GM10266 (cell line): ENCODE results near the gene TMBIM4.

ENCODE experiments used
- DNase-seq: peaks from one replicate; pipeline ENCODE4 v3.0.0; 2012; ENCODE audit errors: extremely low spot score
- TF ChIP-seq, protein P1 (sequence below): IDR thresholded peaks from 2 replicates; pipeline ENCODE4 v1.5.1; 2012; ENCODE audit warnings: mild to moderate bottlenecking, low read depth; ENCODE audit not compliant: control insufficient read depth, insufficient read depth; ENCODE audit errors: missing control alignments

Gene TMBIM4

DNA sequence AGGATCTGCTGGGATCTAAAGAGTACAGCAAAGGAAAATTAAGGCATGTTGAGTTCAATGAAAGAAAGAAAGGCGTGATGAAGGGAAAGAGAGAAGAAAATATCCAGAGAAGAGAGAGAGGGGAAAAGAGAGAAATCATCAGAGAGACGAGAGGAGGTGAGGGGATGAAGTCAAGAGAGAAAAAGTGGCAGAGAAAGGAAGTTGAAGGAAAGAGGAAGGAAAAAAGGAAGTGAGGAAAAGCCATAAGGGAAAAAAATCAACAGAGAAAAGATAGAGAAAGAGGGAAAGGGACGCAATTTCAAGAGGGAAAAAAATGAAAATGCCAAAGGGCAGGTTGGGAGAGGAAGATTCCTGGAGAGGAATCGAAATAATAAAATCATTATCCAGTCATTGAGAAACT, 79.6 kb downstream of the TMBIM4 start:
- DNase-seq, result no peak
- TF ChIP-seq, protein P1, sequence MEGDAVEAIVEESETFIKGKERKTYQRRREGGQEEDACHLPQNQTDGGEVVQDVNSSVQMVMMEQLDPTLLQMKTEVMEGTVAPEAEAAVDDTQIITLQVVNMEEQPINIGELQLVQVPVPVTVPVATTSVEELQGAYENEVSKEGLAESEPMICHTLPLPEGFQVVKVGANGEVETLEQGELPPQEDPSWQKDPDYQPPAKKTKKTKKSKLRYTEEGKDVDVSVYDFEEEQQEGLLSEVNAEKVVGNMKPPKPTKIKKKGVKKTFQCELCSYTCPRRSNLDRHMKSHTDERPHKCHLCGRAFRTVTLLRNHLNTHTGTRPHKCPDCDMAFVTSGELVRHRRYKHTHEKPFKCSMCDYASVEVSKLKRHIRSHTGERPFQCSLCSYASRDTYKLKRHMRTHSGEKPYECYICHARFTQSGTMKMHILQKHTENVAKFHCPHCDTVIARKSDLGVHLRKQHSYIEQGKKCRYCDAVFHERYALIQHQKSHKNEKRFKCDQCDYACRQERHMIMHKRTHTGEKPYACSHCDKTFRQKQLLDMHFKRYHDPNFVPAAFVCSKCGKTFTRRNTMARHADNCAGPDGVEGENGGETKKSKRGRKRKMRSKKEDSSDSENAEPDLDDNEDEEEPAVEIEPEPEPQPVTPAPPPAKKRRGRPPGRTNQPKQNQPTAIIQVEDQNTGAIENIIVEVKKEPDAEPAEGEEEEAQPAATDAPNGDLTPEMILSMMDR, result no peak

DNA sequence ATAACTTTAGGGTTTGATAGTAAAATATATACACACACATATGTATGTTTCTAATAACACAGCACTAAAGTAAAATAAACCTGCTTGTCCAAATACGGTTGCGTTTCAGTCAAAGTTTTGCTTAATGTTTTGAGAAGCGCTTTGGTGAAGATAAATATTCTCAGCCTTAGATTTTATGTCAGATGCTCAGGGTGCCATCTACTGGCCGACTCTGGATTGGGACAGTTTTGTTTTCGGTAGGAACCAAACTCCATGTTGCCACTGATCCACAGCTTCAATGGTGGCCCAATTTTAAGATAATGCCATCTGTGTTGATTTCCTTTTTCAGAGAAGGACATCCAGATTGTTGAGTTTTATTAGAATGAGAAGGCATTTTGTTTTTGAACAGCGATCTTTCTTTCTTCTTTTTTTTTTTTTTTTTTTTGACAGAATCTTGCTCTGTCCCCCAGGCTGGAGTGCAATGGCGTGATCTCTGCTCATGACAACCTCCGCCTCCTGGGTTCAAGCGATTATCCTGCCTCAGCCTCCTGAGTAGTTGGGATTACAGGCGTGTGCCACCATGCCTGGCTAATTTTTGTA, 82.3 kb downstream of the TMBIM4 start:
- TF ChIP-seq, protein P1, result peak; percentile 66
- peak; percentile 53 for DNase-seq

DNA sequence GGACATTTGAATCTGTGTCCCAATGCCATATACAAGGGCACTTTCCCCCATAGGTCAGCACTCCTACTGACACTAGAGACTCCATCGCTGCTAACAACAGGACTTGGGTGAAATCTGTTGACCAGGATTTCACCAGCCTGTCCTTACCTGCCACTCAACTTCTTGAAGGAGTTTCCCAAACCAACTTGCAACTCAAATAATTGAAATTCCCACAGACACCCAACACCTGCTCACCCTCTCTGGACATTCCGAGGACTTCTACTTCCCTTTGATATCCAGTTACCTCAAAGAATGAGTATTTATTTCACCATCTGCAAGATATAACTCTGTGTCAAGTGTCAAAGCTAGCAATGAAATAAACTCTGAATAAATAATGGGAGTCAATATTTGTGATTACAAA, 83.8 kb downstream of the TMBIM4 start:
- no peak for DNase-seq
- TF ChIP-seq, protein P1, result no peak
